Esophagus muscularis mucosa (tissue), 4 donors: ENCODE results near the gene RBM34. TPM values are rescaled to one million over a fixed set of nuclear protein-coding genes. Genes with fewer than 3 reads are reported as not detected.

Experiments
- DNase-seq: peaks from one replicate; pipeline ENCODE4 v3.0.0-alpha.2; 2017; ENCODE audit errors: extremely low spot score
- H3K27ac ChIP-seq, 4 donors: fragments of 200-600 bp; sonication (generic); replicated peaks in 1 of 4; 1 replicate in 3 of 4; 2 replicates in 1 of 4; pipeline ENCODE4 v1.5.1; 2016 to 2019; ENCODE audit warnings: mild to moderate bottlenecking in 1 of 4
- H3K27me3 ChIP-seq, 4 donors: fragments of 200-600 bp; sonication (generic); one replicate each; pipeline versions ENCODE4 v1.5.1 to v1.6.0; 2016 to 2019
- H3K36me3 ChIP-seq, 4 donors: fragments of 200-600 bp; sonication (generic); one replicate each; pipeline ENCODE4 v1.5.1; 2016 to 2019
- H3K4me1 ChIP-seq, 4 donors: fragments of 200-600 bp; sonication (generic); one replicate each; pipeline ENCODE4 v1.5.1; 2016 to 2019
- H3K4me3 ChIP-seq, 4 donors: fragments of 200-600 bp; sonication (generic); 1 replicate in 2 of 4; 2 replicates in 2 of 4; pipeline ENCODE4 v1.5.1; 2016 to 2019; ENCODE audit warnings: mild to moderate bottlenecking in 4 of 4, moderate library complexity in 1 of 4
- H3K9me3 ChIP-seq, 4 donors: fragments of 200-600 bp; sonication (generic); 1 replicate in 3 of 4; 2 replicates in 1 of 4; pipeline ENCODE4 v1.5.1; 2016 to 2019
- CTCF ChIP-seq, 3 experiments: fragments of 200-600 bp in 2 of 3; fragments of 450-650 bp in 1 of 3; sonication (generic) in 2 of 3; IDR thresholded peaks; one replicate each; pipeline ENCODE4 v1.5.1; 2017 to 2019; ENCODE audit warnings: antibody characterized with exemption in 3 of 3, mild to moderate bottlenecking in 2 of 3, moderate library complexity in 1 of 3
- EP300 ChIP-seq: sonication (generic); formaldehyde crosslinking; IDR thresholded peaks from one replicate; pipeline ENCODE4 v1.6.1; 2017; ENCODE audit warnings: antibody characterized with exemption
- POLR2A ChIP-seq: fragments of 450-650 bp; IDR thresholded peaks from one replicate; pipeline ENCODE4 v1.6.1; 2017; ENCODE audit warnings: antibody characterized with exemption, moderate library complexity, mild to moderate bottlenecking, low read depth
- POLR2AphosphoS5 ChIP-seq, 2 donors: sonication (generic); formaldehyde crosslinking; IDR thresholded peaks; one replicate each; pipeline ENCODE4 v1.6.1; 2017; ENCODE audit warnings: antibody characterized with exemption in 2 of 2
- WGBS: methylation state at CpG from one replicate; pipeline ENCODE4 v1.1.5; 2018; 5-methylcytosine and 5-hydroxymethylcytosine counted together
- intact Hi-C: fragments of 100-400 bp; cut with DNase I; formaldehyde crosslinking; loops from one replicate; pipeline ENCODE4 v1.15.1; 2023
- total RNA-seq, 4 donors: library from RNA; depleted of rRNA; stranded (reverse); fragments of >200 nt; gene quantifications; one replicate each; pipeline versions ENCODE4 v1.1.0 to v1.2.1, GENCODE V29; 2016

Gene RBM34
- total RNA-seq, 4 donors from 2014 or later = 41.9 to 57.2 (median 53.4) TPM

- 87% methylated on average over 4 of the region's 4 CpGs for WGBS
- H3K27me3 ChIP-seq = no peaks in the 10 kb centered on the region
- TF ChIP-seq POLR2A (no peak), EP300 (no peak), CTCF (IDR thresholded peaks at IDR 0.05) (no peak), POLR2AphosphoS5 (IDR thresholded peaks at IDR 0.05) (no peak)
- peaks cover 15 to 31% (median 28%) of the 10 kb centered on the region in 4 donors for H3K4me1 ChIP-seq
- H3K4me3 ChIP-seq = no peak overlapping the region
- intact Hi-C loops = loop anchor here (10.0 kb wide), 1 partner anchor 195 kb away; the partner anchor contains the start of genes ARID4B and GGPS1
- H3K9me3 ChIP-seq = no peaks in the 10 kb centered on the region
- H3K27ac ChIP-seq = peak overlapping the region in 1 of 4 donors; percentile 95
- peaks cover 20 to 48% (median 32%) of the 10 kb centered on the region in 4 donors for H3K36me3 ChIP-seq
- peak; percentile 8 for DNase-seq
Observed at GRCh38 chr1:235129774-235130570, 31.1 kb downstream of the RBM34 start.

GRCh38 chr1:235128456-235129328 is 32.4 kb downstream of the RBM34 start, which contains the start of gene TOMM20:
TOMM20 (minus strand) TSS chr1:235128837; CDS start chr1:235128715, 122 bp downstream.
- intact Hi-C loops = loop anchor here (10.0 kb wide), 1 partner anchor 196 kb away; the partner anchor contains the start of genes ARID4B and GGPS1
- H3K4me3 ChIP-seq = peak within 1 kb of the TSS; percentile 72 to 91 (median 80)
- WGBS = 1% methylated on average over 48 of the region's 67 CpGs
- peak; percentile 98 for DNase-seq
- H3K27ac ChIP-seq = peak within 1 kb of the TSS; percentile 86 to 95 (median 88)
- H3K27me3 ChIP-seq = no peaks in the 10 kb centered on the region
- peaks cover 15 to 43% (median 40%) of the 10 kb centered on the region in 4 donors for H3K4me1 ChIP-seq
- TF ChIP-seq POLR2AphosphoS5 (IDR thresholded peaks at IDR 0.05) (peak; percentile 94 to 98), CTCF (IDR thresholded peaks at IDR 0.05) (no peak), POLR2A (peak; percentile 83), EP300 (no peak)
- no peaks in the 10 kb centered on the region for H3K9me3 ChIP-seq
- peaks cover 7 to 41% (median 19%) of the 10 kb centered on the region in 4 donors for H3K36me3 ChIP-seq

GRCh38 chr1:235127732-235128455 is 33.2 kb downstream of the RBM34 start:
- peaks cover 5 to 33% (median 15%) of the 10 kb centered on the region in 4 donors for H3K36me3 ChIP-seq
- 1% methylated on average over 35 of the region's 35 CpGs for WGBS
- H3K4me3 ChIP-seq = peak overlapping the region; percentile 72 to 91 (median 80)
- no peaks in the 10 kb centered on the region for H3K27me3 ChIP-seq
- intact Hi-C loops = loop anchor here (10.0 kb wide), 1 partner anchor 197 kb away; the partner anchor contains the start of genes ARID4B and GGPS1
- no peak for DNase-seq
- H3K9me3 ChIP-seq = no peaks in the 10 kb centered on the region
- TF ChIP-seq CTCF (IDR thresholded peaks at IDR 0.05) (no peak), POLR2A (no peak), EP300 (no peak), POLR2AphosphoS5 (IDR thresholded peaks at IDR 0.05) (no peak)
- H3K27ac ChIP-seq = peak overlapping the region; percentile 86 to 95 (median 88)
- H3K4me1 ChIP-seq = peaks cover 15 to 51% (median 48%) of the 10 kb centered on the region in 4 donors

GRCh38 chr1:235127203-235127602 is 33.8 kb downstream of the RBM34 start:
- WGBS = 28% methylated on average over 4 of the region's 4 CpGs
- Histone ChIP-seq H3K36me3 (peaks cover 1 to 26% (median 13%) of the 10 kb centered on the region in 4 donors), H3K9me3 (no peaks in the 10 kb centered on the region), H3K27ac (peak overlapping the region in 2 of 4 donors; percentile 86 to 89), H3K4me3 (peak overlapping the region; percentile 72 to 91 (median 80)), H3K4me1 (peaks cover 15 to 58% (median 54%) of the 10 kb centered on the region in 4 donors), H3K27me3 (no peaks in the 10 kb centered on the region)
- intact Hi-C loops = loop anchor here (10.0 kb wide), 1 partner anchor 198 kb away; the partner anchor contains the start of genes ARID4B and GGPS1
- TF ChIP-seq POLR2AphosphoS5 (IDR thresholded peaks at IDR 0.05) = no peak
- DNase-seq = no peak
